Measurements from ENCODE around the gene UBE2G2. TPM values are rescaled to one million over a fixed set of nuclear protein-coding genes. Genes with fewer than 3 reads are reported as not detected.

The UBE2G2 gene
- total and polyA plus RNA-seq, 2 donors (not counting 3 experiments of a cell fraction or from before 2014, with no cell fraction given): 95.0 to 114 TPM

DNA sequence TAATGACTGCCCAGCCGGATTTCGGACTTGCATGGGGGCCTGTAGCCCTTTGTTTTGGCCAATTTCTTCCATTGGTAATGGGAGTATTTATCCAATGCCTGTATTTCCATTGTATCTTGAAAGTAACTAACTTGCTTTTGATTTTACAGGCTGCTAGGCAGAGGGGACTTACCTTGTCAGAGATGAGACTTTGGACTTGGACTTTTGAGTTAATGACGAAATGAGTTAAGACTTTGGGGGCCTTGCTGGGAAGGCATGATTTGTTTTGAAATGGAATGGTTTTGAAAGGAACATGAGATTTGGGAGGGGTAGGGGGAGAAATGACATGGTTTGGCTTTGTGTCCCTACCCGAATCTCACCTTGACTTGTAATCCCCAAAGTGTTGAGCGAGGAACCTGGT, 9.6 kb downstream of the UBE2G2 start:
- dilution Hi-C loops (cut with MboI; ENCODE audit: extremely low pct_ligation_motif_present, low sequenced_read_pairs) (no loop called here), intact Hi-C loops (cut with micrococcal nuclease) (no loop called here)
- ChIA-PET CTCF (interaction anchor here (1.4 kb wide), 1 partner anchor 281 kb away, joined by 6 read pairs; no protein-coding TSS in a partner anchor), POLR2A (no interaction called here)
- peaks cover 0 to 5% of the 10 kb centered on the region in 2 experiments for H3K36me3 ChIP-seq (ENCODE audit: control insufficient read depth in 2 of 2, extremely low read depth in 1 of 2, insufficient read depth in 2 of 2, low read length in 2 of 2)
- no peak overlapping the region for H2AFZ ChIP-seq (ENCODE audit: low read depth, low read length)
- H3K4me3 ChIP-seq (replicated peaks in 1 of 3; ENCODE audit: insufficient read depth in 1 of 3, low read depth in 1 of 3, low read length in 3 of 3): no peak overlapping the region
- no peaks in the 10 kb centered on the region for H3K9me1 ChIP-seq (replicated peaks; ENCODE audit: control insufficient read depth, extremely low read depth, insufficient read depth, low read length)
- no peak overlapping the region for H3K4me2 ChIP-seq (ENCODE audit: insufficient read depth, low read length)
- no TSS peak for BruUV-seq (replicated peaks)
- H3K27ac ChIP-seq (ENCODE audit: insufficient read depth, low read depth, low read length): no peak overlapping the region
- no peak overlapping the region for H3K9ac ChIP-seq (replicated peaks; ENCODE audit: extremely low read depth, insufficient read depth, low read length)
- no peaks in the 10 kb centered on the region for H3K9me3 ChIP-seq (replicated peaks; ENCODE audit: control insufficient read depth, insufficient read depth, low read length)
- DNase-seq (ENCODE audit: low read depth, low spot score): no peak
- TF ChIP-seq FOS (IDR thresholded peaks at IDR 0.05; ENCODE audit: borderline replicate concordance, insufficient read depth, low read length) (no peak), JUN (IDR thresholded peaks at IDR 0.05; ENCODE audit: borderline replicate concordance, insufficient read depth, insufficient read length, low read depth) (no peak), POLR2A (IDR thresholded peaks at IDR 0.05; ENCODE audit: low read depth, low read length) (no peak), EZH2 (IDR thresholded peaks at IDR 0.05; ENCODE audit: borderline replicate concordance, low read depth, low read length, severe bottlenecking) (no peak), MYC (IDR thresholded peaks at IDR 0.05; ENCODE audit: low read depth, low read length) (no peak), POLR2AphosphoS5 (IDR thresholded peaks at IDR 0.05; ENCODE audit: insufficient read depth, low read depth, low read length) (no peak), GATA2 (IDR thresholded peaks at IDR 0.05; ENCODE audit: insufficient read depth, insufficient read length, low read depth, low read length) (no peak)
- TF ChIP-seq, protein P1, sequence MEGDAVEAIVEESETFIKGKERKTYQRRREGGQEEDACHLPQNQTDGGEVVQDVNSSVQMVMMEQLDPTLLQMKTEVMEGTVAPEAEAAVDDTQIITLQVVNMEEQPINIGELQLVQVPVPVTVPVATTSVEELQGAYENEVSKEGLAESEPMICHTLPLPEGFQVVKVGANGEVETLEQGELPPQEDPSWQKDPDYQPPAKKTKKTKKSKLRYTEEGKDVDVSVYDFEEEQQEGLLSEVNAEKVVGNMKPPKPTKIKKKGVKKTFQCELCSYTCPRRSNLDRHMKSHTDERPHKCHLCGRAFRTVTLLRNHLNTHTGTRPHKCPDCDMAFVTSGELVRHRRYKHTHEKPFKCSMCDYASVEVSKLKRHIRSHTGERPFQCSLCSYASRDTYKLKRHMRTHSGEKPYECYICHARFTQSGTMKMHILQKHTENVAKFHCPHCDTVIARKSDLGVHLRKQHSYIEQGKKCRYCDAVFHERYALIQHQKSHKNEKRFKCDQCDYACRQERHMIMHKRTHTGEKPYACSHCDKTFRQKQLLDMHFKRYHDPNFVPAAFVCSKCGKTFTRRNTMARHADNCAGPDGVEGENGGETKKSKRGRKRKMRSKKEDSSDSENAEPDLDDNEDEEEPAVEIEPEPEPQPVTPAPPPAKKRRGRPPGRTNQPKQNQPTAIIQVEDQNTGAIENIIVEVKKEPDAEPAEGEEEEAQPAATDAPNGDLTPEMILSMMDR (IDR thresholded peaks at IDR 0.05; ENCODE audit: extremely low read depth in 1 of 2, insufficient read depth in 1 of 2, low read depth in 1 of 2, low read length in 2 of 2): no peak
- TF ChIP-seq, protein P2, sequence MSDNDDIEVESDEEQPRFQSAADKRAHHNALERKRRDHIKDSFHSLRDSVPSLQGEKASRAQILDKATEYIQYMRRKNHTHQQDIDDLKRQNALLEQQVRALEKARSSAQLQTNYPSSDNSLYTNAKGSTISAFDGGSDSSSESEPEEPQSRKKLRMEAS (IDR thresholded peaks at IDR 0.05; ENCODE audit: insufficient read depth, insufficient read length): no peak
- H3K27me3 ChIP-seq (ENCODE audit: control insufficient read depth in 2 of 2, insufficient read depth in 2 of 2, low read length in 2 of 2): no peaks in the 10 kb centered on the region
- no peaks in the 10 kb centered on the region for H3K4me1 ChIP-seq (ENCODE audit: control insufficient read depth, extremely low read depth, insufficient read depth, low read length)
- H4K20me1 ChIP-seq (replicated peaks; ENCODE audit: control insufficient read depth, extremely low read depth, insufficient read depth, low read length): peaks cover 4% of the 10 kb centered on the region
- H3K79me2 ChIP-seq (ENCODE audit: control insufficient read depth, insufficient read depth, low read length): peaks cover 83% of the 10 kb centered on the region
- FAIRE-seq: no peak
